ENCODE data around the gene LGALS4.
"Not testable (repeated sequence)": the region's sequence is repeated elsewhere in the genome, so short reads cannot be mapped to it uniquely, and the experiment has no call there.

LGALS4 gene, protein sequence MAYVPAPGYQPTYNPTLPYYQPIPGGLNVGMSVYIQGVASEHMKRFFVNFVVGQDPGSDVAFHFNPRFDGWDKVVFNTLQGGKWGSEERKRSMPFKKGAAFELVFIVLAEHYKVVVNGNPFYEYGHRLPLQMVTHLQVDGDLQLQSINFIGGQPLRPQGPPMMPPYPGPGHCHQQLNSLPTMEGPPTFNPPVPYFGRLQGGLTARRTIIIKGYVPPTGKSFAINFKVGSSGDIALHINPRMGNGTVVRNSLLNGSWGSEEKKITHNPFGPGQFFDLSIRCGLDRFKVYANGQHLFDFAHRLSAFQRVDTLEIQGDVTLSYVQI

DNA sequence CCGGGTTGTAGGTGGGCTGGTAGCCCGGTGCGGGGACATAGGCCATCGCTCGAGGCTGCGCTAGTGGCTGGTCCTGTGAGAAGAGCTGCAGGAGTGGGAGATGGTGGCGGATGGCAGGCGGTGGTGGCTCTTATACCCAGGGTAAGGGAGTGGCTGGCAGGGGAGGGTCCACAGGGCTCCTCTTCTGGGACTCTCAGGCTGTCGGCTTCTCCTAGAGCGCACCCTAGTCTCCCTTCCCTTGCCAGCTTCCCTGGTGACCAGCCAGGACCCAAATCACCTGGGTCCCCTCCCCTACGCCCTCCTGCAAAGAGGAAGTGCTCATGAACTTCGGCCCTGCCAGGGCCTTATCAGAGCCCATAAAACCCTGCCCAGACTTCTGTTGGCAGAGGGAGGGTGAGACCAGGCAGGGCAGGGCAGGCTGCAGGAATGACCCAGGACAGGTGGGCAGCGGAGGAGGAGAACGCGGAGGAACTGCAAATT, at the start of gene LGALS4:
TSS of gene LGALS4 (minus strand) at position 105 of the 480 bp plus-strand sequence. CDS start at position 46, 59 bp downstream.
- DNase-seq: no peak

DNA sequence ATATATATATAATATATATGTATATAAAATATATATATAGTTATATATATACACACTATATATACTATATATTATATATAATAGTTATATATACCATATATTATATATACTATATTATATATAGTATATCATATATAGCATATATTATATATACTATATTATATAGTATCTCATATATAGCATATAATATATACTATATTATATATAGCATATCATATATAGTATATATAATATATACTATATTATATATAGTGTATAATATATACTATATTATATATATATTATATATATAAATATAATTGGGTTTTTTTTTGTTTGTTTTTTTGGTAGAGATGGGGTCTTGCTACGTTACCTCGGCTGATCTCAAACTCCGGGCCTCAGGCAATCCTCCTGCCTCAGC, 48.6 kb upstream of the LGALS4 start:
- DNase-seq: no peak

DNA sequence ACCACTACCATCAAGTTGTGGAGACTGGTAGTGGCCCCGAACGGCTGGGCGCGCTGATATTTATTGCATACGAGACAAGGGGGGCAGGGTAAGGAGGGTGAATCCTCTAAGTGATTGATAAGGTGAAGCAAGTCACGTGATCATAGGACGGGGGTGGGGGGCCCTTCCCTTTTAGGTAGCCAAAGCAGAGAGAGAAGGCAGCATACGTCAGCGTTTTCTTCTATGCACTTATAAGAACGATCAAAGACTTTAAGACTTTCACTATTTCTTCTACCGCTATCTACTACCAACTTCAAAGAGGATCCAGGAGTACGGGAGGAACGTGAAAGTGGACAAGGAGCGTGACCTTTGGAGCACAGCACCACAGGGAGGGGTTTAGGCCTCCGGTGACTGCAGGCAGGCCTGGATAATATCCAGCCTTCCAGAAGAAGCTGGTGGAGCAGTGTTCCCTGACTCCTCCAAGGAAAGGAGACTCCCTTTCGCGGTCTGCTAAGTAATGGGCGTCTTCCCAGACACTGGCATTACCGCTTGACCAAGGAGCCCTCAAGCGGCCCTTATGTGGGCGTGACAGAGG, 47.0 kb upstream of the LGALS4 start:
- DNase-seq: not testable (repeated sequence)

DNA sequence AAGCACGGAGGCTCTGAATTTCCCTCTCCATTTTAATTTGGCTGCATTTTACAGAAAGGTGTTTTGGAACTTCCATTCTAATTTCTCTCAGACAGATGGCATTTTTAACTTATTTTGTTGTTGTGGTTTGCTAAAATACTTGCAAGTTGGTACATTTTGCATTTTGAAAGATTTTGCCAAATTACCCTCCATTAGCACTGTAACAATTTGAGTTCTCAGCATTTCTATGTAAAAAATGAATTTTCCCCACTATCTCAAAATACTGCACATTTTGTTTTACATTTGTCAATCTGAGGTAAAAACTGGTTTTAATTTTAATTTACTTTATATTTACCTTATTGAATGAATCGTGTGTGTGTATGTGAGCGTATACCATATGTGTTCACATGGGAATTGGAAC, 44.1 kb upstream of the LGALS4 start:
- no peak for DNase-seq

DNA sequence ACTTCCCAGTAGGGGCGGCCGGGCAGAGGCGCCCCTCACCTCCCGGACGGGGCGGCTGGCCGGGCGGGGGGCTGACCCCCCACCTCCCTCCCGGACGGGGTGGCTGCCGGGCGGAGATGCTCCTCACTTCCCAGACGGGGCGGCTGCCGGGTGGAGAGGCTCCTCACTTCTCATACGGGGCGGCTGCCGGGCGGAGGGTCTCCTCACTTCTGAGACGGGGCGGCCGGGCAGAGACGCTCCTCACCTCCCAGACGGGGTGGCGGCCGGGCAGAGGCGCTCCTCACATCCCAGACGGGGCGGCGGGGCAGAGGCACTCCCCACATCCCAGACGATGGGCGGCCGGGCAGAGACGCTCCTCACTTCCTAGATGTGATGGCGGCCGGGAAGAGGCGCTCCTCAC, 43.0 kb upstream of the LGALS4 start:
- not testable (repeated sequence) for DNase-seq

DNA sequence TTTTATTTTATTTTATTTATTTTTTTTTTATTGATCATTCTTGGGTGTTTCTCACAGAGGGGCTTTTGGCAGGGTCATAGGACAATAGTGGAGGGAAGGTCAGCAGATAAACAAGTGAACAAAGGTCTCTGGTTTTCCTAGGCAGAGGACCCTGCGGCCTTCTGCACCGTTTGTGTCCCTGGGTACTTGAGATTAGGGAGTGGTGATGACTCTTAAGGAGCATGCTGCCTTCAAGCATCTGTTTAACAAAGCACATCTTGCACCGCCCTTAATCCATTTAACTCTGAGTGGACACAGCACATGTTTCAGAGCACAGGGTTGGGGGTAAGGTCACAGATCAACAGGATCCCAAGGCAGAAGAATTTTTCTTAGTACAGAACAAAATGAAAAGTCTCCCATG, 42.2 kb upstream of the LGALS4 start:
- DNase-seq: not testable (repeated sequence)

DNA sequence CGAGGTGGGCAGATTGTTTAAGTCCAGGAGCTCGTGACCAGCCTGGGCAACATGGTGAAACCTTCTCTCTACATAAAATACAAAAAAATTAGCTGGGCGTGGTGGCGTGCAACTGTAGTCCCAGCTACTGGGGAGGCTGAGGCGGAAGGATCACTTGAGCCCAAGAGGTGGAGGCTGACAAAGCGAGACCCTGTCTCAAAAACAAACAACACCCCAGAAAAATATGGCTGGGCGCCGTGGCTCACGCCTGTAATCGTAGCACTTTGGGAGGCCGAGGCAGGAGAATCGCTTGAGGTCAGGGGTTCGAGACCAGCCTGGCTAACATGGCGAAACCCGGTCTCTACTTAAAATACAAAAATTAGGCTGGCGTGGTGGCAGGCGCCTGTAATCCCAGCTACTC, 40.5 kb upstream of the LGALS4 start:
- no peak for DNase-seq

DNA sequence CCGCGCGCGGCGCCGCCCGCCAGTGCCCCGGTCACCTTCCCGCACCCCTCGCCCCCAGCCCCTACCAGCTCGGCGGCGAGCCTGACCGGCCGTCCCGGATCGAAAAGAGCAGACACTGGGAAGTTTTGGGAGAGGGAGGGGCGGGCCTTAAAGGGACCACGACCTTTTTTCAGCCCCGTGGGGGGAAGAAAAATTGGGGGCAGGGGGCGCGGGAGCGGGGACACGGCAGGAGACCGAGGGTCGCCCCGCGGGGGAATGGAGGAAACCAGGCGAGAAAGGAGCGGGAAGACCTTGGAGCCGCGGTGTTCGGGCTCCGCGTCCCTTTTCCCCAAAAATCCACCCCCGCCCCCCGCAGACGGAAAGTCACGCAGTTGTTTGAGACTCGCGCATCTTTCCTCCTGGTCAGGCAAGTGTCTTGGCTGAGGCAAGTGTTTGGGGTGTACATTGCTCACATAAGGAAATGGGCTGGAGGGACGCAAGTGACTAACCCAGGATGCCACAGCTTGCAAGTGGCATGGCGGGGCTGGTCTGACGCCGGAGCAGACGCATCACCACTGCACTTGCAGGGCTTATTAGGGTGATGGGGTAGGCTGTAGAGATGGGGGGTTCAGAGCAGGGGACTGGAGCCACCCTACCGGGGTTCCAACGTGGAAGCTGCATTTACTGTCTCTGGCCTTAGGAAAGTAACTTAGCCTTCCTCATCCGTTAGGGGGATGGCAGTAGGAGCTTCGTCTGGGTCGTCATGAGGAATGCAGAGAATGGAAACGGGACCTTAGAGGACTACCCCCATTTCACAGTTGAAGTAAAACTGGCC, 39.7 kb upstream of the LGALS4 start:
- peak in 9 of 14 donors; percentile 51 to 75 (median 62) for DNase-seq

DNA sequence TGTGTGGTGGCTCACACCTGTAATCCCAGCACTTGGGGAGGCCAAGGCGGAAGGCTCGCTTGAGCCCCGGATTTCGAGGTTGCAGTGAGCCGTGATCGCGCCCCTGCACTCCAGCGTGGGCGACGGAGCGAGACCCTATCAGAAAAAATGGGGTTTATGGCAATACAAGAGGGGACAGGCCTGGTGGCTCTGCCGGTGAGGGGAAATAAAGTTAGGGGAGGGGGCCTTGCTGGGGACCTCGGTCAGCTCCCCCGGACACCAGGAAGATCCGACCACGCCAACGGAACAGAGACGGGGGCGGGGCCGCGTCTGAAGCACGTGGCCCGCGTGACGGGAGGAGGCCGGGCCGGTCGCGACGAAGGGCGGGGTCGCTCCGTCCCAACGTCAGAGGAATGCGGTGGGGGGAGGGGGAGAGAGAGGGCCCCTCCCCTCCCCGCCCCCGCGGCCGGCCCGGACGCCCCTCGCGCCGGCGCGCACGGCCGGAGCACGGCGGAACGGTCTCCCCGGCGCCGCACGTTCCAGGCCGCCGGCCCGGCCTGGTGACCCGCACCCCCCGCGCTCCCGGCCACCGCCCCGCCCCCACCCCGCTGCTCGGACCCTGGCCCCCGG, 39.0 kb upstream of the LGALS4 start:
- peak; percentile 49 to 90 (median 83) for DNase-seq

DNA sequence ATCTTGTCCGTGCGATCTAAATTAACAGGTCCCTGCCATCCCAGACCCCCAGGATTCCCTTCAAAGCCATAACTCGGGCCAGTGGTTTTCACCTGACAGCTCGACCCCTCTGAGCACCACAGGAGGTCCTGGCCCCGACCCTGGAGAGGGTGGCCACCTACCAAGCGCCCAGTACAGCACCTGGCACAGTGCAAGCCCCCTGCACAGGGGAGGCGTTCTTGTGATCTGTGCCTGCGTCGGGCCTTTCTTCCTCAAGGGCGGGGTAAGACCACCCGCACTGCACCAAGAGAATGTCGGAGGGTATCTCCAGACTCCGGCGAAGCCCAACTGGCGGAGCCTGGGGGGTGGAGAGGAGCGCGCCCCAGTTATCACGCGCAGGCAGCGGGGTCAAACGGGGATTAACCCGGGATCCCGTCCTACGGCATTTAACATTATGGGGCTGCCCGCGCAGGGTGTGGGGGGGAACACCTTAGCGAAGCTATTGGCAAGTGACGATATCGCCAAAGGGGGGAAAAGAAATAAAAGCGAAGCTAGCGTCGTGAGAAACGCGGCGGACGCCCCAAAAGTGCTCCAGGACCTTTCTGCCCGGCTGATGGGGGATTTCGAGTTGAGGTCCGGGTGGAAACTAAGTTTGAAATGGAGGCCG, 38.4 kb upstream of the LGALS4 start:
- peak in 4 of 14 donors; percentile 40 to 58 (median 46) for DNase-seq

DNA sequence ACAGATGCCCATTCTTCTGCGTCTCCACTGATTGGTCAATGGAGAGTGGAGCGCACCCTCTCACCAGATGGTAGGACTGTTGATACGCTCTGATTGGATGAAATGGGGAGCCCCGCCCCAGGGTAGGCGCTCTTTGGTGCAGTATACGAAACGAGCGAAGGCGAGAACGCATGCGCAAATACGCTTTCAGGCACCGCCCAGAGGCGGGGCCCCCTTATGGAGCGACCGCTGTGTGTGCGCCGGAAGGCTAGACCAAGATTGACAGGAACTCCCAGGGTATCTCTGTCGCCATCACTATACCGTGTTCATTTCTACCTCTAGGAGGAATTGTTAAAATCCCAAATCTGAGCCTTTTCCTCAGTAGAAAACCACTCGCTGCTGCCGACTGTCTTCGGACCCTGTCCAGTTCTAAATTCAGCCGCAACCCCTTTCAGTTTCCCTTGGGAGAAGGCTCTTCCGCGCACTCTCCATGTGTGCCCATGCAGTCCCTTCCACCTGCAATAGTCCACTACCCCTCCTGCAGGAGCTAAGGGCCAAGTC, 37.8 kb upstream of the LGALS4 start:
- peak in 5 of 14 donors; percentile 99 to 100 (median 100) for DNase-seq

DNA sequence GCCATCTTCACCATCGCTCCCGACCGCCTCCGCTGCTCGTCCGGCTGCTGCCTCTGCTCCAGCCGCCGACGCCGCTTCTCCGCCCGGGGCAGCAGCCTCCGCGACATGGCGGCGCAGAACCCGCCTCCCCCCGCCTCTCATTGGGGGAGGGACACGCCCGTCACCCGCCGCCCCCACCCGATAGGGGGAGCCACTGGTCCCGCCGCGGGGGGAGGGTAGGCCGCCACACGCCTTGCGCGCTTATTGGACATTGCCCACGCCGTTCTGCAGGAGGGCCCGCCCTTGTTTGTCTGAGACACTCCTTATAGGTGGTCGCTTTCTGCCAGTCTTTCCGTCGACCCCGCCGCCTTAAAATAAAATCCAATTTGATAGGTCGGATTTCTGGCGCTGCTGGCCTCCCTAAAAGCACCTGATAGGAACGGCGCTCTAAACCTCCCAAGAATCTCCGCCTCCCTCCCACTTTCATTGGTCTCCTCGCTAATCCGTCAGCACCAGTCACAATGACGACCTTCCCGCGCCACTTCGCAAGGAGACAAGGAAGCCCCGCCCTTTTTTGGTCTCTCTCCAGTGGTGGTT, 37.2 kb upstream of the LGALS4 start, which contains the start of gene HNRNPL:
TSS of gene HNRNPL (minus strand) at position 127 of the 576 bp plus-strand sequence. CDS start at position 107, 20 bp downstream.
- peak; percentile 99 to 100 (median 100) for DNase-seq

DNA sequence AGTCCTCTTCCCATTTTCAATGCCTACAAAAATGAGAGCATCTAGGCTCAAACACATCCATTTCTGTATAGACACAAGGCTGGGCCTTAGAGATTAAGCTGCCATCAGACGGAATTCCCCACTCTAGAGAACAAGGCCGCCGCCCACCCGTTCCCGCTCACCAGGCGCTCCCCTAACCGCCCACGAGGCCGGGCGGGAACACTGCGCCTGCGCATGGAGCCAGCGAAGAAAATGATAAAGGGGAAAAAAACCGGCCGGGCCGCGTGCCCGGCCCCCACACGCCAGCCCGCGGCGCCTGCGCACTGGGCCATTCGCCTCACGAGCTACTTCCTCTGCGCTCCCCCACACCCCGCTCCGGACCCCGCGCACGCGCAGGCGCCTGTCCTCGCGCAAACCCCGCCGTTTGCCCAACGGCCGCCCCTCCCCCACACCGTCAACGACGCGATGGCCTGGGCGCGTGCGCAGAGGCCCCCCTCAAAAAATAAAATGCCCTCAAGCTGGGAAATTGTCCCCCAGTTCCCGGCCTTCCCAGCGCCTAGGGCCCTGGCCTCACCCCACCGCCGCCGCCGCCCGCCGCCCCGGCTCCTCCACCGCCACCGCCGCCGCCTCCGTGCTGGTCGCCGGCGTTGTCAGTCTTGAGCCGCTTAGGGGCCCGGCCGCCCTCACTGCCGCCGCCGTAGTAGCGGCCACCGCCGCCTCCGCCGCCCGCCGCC, 36.6 kb upstream of the LGALS4 start:
- peak; percentile 55 to 96 (median 88) for DNase-seq

DNA sequence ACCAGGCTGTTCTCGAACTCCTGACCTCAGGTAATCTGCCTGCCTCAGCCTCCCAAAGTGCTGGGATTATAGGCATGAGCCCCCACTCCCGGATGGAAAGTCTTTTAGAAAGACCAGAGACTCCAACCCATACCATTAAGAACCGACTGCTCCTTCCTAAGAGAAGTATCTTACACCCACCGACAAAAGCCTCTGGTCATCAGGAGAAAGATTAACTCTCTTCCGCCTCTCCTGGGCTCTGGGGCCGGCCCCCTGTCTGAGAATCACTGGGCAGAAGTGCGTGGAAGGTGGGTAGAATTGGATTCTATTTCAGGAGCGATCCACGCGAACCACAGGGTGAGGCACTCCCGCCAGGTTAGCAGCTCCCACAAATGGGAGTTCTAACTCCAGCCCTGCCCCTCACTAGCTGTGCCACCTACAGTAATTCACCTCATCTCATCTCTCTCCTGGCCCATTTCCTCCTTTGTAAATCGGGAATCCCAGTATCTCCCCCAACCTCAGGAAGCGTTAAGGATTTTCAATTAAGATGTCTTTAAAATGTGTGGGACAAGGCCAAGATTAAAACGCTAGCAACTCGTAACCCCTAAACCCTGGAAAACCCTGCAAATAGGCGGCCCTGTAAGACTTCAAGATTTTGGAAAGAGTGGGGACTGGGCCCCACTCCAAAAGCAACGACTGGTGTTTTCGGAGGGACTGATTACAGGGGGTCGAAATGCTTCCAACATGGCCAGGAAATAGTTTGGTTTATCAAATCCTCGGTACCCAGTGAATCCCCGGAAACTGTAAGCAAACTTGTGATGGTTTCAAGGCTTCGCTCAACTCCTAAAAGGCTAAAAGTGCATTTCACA, 35.8 kb upstream of the LGALS4 start:
- DNase-seq: no peak

DNA sequence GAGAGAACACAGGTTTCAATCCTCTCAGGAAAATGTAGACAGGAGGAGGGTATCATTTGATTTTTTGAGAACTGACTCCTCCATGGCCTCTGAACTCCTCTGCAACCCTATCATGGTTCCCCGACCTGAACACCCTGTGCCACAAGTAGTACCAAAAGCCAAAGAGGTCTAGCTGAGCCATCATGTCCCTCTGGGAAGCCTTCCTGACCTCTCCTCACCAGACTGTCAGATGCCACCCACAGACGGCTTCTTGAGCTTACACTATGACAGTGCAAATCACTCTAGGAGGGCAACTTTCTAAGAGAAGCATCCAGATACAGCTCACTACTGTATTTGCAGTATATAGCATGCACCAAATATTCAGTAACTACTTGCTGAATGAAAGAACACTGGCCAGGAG, 33.4 kb upstream of the LGALS4 start:
- no peak for DNase-seq

DNA sequence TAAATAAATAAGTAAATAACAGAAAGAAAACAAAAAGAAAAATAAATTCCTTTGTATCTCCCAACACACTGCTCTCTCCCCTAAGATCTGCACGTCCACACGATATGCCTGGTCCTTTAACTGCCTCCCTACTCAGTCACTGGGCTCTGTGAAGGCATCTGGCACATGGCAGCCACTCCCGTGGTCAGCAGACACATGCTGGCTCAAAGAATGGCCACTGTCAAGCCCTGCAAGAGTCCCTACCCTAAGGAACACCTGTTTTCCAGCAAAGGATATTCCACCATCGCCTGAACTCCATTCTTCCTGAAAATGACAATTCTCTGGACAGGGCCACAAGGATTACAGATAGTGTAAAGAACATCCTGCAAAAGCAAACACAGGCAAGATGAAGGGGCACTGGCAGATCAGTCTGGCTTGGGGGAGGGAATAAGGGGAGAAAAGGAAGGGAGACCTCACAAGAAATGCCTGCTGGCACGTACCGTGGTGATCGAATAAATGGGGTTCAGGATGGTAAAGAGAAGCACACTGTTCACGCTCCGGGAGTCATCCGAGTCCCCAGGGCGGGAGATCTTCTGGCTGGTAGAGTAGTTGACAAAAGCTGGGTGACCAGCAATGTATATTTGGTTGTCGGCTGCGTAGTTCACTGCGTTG, 32.8 kb upstream of the LGALS4 start:
- no peak for DNase-seq

DNA sequence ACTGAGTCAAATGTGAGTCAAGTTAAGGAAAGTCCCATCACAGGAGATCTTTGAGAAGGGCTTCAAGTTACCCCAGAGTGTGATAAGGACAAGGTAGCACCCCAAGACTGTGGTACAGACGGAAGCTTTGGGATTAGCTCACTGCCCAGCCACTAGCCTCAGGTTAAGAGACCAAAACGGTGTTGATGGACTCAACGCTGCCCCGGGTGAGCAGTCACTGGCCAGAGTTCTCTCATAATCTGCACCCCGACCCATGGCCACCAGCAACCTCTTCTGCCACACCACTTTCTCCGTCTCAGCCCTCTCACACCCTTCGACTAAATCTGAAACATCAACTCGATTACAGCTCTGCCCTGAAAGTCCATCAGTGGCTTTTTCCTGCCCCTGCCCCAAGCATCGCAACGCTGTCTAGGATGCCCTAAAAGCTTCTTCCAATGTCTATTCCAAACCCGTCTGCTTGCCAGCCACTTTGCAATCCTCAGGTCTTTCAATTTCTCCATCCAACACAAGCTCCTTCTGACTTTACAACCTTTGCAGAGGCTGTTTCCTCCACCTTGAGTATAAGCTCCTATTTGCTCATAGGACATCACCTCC, 31.4 kb upstream of the LGALS4 start:
- DNase-seq: no peak

DNA sequence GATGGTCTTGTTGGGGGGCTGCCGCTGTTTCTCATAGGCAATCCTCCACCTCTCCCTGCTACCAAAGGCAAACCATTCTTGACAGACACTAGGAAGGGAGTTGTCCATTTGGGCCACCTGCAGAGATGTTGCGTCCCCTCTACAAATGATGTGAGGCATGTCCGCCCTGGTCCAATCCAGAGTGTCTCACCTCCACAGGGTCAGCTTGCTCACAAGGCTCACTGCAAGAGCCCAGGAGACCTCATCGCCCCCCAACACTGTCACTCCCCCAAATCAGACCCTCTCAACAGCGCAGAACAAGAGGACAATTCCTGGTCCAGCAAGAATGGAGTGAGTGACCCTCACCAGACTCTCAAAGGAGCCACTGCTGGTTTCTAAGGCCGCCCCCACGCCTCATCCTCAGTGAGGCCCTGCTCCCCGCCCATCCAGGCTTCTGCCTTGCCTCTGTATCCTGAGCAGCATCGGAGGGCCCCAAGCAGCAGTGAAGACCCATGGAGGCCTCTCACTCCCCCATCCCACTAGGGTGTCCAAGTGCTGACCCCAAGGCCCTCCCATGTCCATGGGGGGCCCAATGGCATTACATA, 30.5 kb upstream of the LGALS4 start:
- DNase-seq: no peak

Measured in C1 segment of cervical spinal cord (tissue), 14 donors.